ENCODE results near the gene FIP1L1.

The FIP1L1 gene

GRCh38 chr4:53427366-53427765 is 49.9 kb downstream of the FIP1L1 start:
- FAIRE-seq (no peak), DNase-seq (ENCODE audit: insufficient read length, low spot score) (no peak)
- no peak for TF ChIP-seq CTCF (IDR thresholded peaks at IDR 0.05; ENCODE audit: insufficient read depth, missing control alignments)

- no peak for TF ChIP-seq CTCF (IDR thresholded peaks at IDR 0.05; ENCODE audit: insufficient read depth, missing control alignments)
- DNase-seq (ENCODE audit: insufficient read length, low spot score): no peak
- FAIRE-seq: peak; percentile 29
Measured at GRCh38 chr4:53431052-53431451, 53.6 kb downstream of the FIP1L1 start.

GRCh38 chr4:53432528-53433424 is 55.3 kb downstream of the FIP1L1 start:
- DNase-seq (ENCODE audit: insufficient read length, low spot score): no peak
- FAIRE-seq: no peak
- no peak for TF ChIP-seq CTCF (IDR thresholded peaks at IDR 0.05; ENCODE audit: insufficient read depth, missing control alignments)

- DNase-seq (ENCODE audit: insufficient read length, low spot score) (no peak), FAIRE-seq (no peak)
- TF ChIP-seq CTCF (IDR thresholded peaks at IDR 0.05; ENCODE audit: insufficient read depth, missing control alignments): no peak
Measured at GRCh38 chr4:53436251-53436650, 58.8 kb downstream of the FIP1L1 start.

- no peak for FAIRE-seq
- no peak for TF ChIP-seq CTCF (IDR thresholded peaks at IDR 0.05; ENCODE audit: insufficient read depth, missing control alignments)
- DNase-seq (ENCODE audit: insufficient read length, low spot score): no peak
Measured at GRCh38 chr4:53441564-53441963, 64.1 kb downstream of the FIP1L1 start.

GRCh38 chr4:53444954-53445353 is 67.5 kb downstream of the FIP1L1 start:
- no peak for TF ChIP-seq CTCF (IDR thresholded peaks at IDR 0.05; ENCODE audit: insufficient read depth, missing control alignments)
- FAIRE-seq (no peak), DNase-seq (ENCODE audit: insufficient read length, low spot score) (no peak)

GRCh38 chr4:53450773-53451172 is 73.3 kb downstream of the FIP1L1 start:
- TF ChIP-seq CTCF (IDR thresholded peaks at IDR 0.05; ENCODE audit: insufficient read depth, missing control alignments): no peak
- DNase-seq (ENCODE audit: insufficient read length, low spot score) (no peak), FAIRE-seq (no peak)

Measured in D721Med (cell line).